ENCODE data around the gene HRG. TPM values are rescaled to one million over a fixed set of nuclear protein-coding genes. Genes with fewer than 3 reads are reported as not detected.
"Not testable (repeated sequence)": the region's sequence is repeated elsewhere in the genome, so short reads cannot be mapped to it uniquely, and the experiment has no call there.

The HRG gene
- total RNA-seq, 2 experiments from 2014 or later = not detected

- Histone ChIP-seq H3K4me3 (ENCODE audit: low read depth, low read length, poor library complexity, severe bottlenecking) (no peak overlapping the region), H3K79me2 (ENCODE audit: insufficient read depth, low read depth, low read length) (no peaks in the 10 kb centered on the region), H3K9me3 (ENCODE audit: low read length) (no peaks in the 10 kb centered on the region), H2AFZ (ENCODE audit: low read length) (no peak overlapping the region), H3K36me3 (ENCODE audit: insufficient read depth, low read length) (no peaks in the 10 kb centered on the region), H3K27ac (ENCODE audit: low read depth, low read length, poor library complexity, severe bottlenecking) (no peak overlapping the region), H3K4me2 (ENCODE audit: low read length) (no peak overlapping the region), H3K4me1 (ENCODE audit: insufficient read depth, low read length, poor library complexity, severe bottlenecking) (peaks cover 5% of the 10 kb centered on the region), H3K9me2 (ENCODE audit: insufficient read depth, low read length) (no peaks in the 10 kb centered on the region), H4K20me1 (ENCODE audit: insufficient read depth, low read length) (no peaks in the 10 kb centered on the region)
- CTCF ChIA-PET (ENCODE audit: unreplicated experiment) = no interaction called here
- DNase-seq (ENCODE audit: low spot score) = no peak
- POLR2A ChIA-PET = no interaction called here
- no TSS peak for BruUV-seq (replicated peaks)
- intact Hi-C loops (cut with micrococcal nuclease; ENCODE audit: unreplicated experiment) = no loop called here
- TF ChIP-seq EZH2phosphoT487 (IDR thresholded peaks at IDR 0.05; ENCODE audit: borderline replicate concordance, low read depth, low read length) (no peak), CTCF (conservative IDR thresholded peaks at IDR 0.05; ENCODE audit: low read length) (no peak)
These were observed 37.1 kb upstream of the HRG start for GRCh38 chr3:186628756-186629155.

DNA sequence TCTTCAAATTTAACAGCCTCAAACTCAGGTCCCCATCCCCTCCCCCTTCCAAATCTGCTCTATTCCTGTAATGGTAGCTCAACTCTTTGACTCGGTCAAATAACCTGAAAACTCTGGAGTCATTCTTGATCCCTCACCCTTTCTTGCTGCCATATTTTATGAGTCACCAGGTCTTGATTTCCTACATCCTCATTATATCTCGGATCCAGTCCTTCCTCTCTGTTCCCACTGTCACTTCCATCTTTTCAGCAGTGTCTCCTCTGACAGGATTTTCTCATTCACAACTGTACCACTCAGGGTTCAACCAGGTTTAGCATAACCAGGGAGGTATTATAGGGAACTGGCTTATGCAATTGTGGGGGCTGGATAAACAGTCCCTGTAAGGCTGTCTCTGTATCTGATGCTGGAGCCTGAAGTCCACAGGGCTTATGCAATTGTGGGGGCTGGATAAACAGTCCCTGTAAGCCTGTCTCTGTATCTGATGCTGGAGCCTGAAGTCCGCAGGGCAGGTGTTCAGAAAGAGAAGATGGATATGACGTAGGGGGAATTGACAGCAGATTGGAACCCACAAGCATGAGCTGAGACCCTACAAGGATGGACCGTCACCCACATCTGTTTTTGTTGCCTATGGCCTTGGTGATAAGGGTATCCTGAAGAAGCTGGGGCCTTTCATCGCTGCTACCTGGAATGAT is 34.7 kb upstream of the HRG start:
- Histone ChIP-seq H3K36me3 (ENCODE audit: insufficient read depth, low read length) (no peaks in the 10 kb centered on the region), H4K20me1 (ENCODE audit: insufficient read depth, low read length) (no peaks in the 10 kb centered on the region), H3K9me2 (ENCODE audit: insufficient read depth, low read length) (no peaks in the 10 kb centered on the region), H3K4me3 (ENCODE audit: low read depth, low read length, poor library complexity, severe bottlenecking) (no peak overlapping the region), H3K79me2 (ENCODE audit: insufficient read depth, low read depth, low read length) (no peaks in the 10 kb centered on the region), H2AFZ (ENCODE audit: low read length) (no peak overlapping the region), H3K4me1 (ENCODE audit: insufficient read depth, low read length, poor library complexity, severe bottlenecking) (peaks cover 5% of the 10 kb centered on the region), H3K9me3 (ENCODE audit: low read length) (no peaks in the 10 kb centered on the region), H3K27ac (ENCODE audit: low read depth, low read length, poor library complexity, severe bottlenecking) (no peak overlapping the region), H3K4me2 (ENCODE audit: low read length) (no peak overlapping the region)
- intact Hi-C loops (cut with micrococcal nuclease; ENCODE audit: unreplicated experiment) = no loop called here
- TF ChIP-seq EZH2phosphoT487 (IDR thresholded peaks at IDR 0.05; ENCODE audit: borderline replicate concordance, low read depth, low read length) (no peak), CTCF (conservative IDR thresholded peaks at IDR 0.05; ENCODE audit: low read length) (no peak)
- ChIA-PET POLR2A (interaction anchor here (0.5 to 1.0 kb wide), 4 partner anchors 18 to 129 kb away, joined by 3 read pairs; no protein-coding TSS in a partner anchor), CTCF (ENCODE audit: unreplicated experiment) (interaction anchor here (0.6 kb wide), 1 partner anchor 39 kb away, joined by 3 read pairs; no protein-coding TSS in a partner anchor)
- no TSS peak for BruUV-seq (replicated peaks)
- DNase-seq (ENCODE audit: low spot score) = no peak

DNA sequence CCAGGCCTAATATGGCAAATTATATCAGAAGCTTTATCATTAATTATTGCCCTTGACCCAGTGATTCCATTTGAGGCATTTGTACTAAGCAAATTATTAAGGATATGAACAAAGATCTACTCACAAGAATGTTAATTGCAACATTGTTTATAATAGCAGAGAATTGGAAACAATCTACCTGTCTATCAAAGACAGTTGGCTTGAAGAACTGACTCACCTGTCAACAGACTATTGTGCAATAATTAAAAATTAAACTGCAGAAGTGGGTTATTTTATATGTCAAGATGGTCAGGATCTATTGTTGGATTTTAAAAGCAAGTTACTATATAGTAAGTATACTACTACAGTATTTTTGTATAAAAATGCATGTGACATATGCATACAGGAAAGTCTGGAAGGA is 32.3 kb upstream of the HRG start:
- Histone ChIP-seq H3K9me2 (ENCODE audit: insufficient read depth, low read length) (no peaks in the 10 kb centered on the region), H3K9me3 (ENCODE audit: low read length) (no peaks in the 10 kb centered on the region), H2AFZ (ENCODE audit: low read length) (no peak overlapping the region), H3K79me2 (ENCODE audit: insufficient read depth, low read depth, low read length) (no peaks in the 10 kb centered on the region), H3K4me3 (ENCODE audit: low read depth, low read length, poor library complexity, severe bottlenecking) (no peak overlapping the region), H3K4me2 (ENCODE audit: low read length) (no peak overlapping the region), H3K36me3 (ENCODE audit: insufficient read depth, low read length) (no peaks in the 10 kb centered on the region), H3K27ac (ENCODE audit: low read depth, low read length, poor library complexity, severe bottlenecking) (no peak overlapping the region), H3K4me1 (ENCODE audit: insufficient read depth, low read length, poor library complexity, severe bottlenecking) (no peaks in the 10 kb centered on the region), H4K20me1 (ENCODE audit: insufficient read depth, low read length) (no peaks in the 10 kb centered on the region)
- TF ChIP-seq EZH2phosphoT487 (IDR thresholded peaks at IDR 0.05; ENCODE audit: borderline replicate concordance, low read depth, low read length) (no peak), CTCF (conservative IDR thresholded peaks at IDR 0.05; ENCODE audit: low read length) (no peak)
- POLR2A ChIA-PET = no interaction called here
- DNase-seq (ENCODE audit: low spot score) = no peak
- no TSS peak for BruUV-seq (replicated peaks)
- CTCF ChIA-PET (ENCODE audit: unreplicated experiment) = interaction anchor here (0.9 kb wide), 1 partner anchor 10 kb away, joined by 3 read pairs; no protein-coding TSS in a partner anchor
- intact Hi-C loops (cut with micrococcal nuclease; ENCODE audit: unreplicated experiment) = no loop called here

- H2AFZ ChIP-seq (ENCODE audit: low read length); CTCF ChIA-PET (ENCODE audit: unreplicated experiment); POLR2A ChIA-PET; H3K4me3 ChIP-seq (ENCODE audit: low read depth, low read length, poor library complexity, severe bottlenecking); intact Hi-C loops (cut with micrococcal nuclease; ENCODE audit: unreplicated experiment); H3K4me2 ChIP-seq (ENCODE audit: low read length); H3K4me1 ChIP-seq (ENCODE audit: insufficient read depth, low read length, poor library complexity, severe bottlenecking); H3K27ac ChIP-seq (ENCODE audit: low read depth, low read length, poor library complexity, severe bottlenecking); H3K79me2 ChIP-seq (ENCODE audit: insufficient read depth, low read depth, low read length); H4K20me1 ChIP-seq (ENCODE audit: insufficient read depth, low read length); H3K36me3 ChIP-seq (ENCODE audit: insufficient read depth, low read length); DNase-seq (ENCODE audit: low spot score); H3K9me2 ChIP-seq (ENCODE audit: insufficient read depth, low read length); BruUV-seq (replicated peaks); H3K9me3 ChIP-seq (ENCODE audit: low read length): not testable (repeated sequence)
These were observed 31.6 kb upstream of the HRG start for GRCh38 chr3:186634207-186634606.

All from OCI-LY7 (cell line).